ENCODE data around the gene SSMEM1.
"Not testable (repeated sequence)": the region's sequence is repeated elsewhere in the genome, so short reads cannot be mapped to it uniquely, and the experiment has no call there.

Gene SSMEM1, protein sequence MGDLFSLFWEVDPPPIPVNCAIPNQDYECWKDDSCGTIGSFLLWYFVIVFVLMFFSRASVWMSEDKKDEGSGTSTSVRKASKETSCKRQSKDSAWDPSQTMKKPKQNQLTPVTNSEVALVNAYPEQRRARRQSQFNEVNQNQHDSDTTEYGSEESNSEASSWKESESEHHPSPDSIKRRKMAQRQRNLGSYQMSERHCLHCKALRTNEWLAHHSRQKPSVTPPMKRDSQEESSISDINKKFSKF

GRCh38 chr7:130207642-130208041, at the start of gene SSMEM1:
SSMEM1 (plus strand) TSS chr7:130207860; CDS start chr7:130207911, 51 bp downstream.
- DNase-seq = no peak

DNA sequence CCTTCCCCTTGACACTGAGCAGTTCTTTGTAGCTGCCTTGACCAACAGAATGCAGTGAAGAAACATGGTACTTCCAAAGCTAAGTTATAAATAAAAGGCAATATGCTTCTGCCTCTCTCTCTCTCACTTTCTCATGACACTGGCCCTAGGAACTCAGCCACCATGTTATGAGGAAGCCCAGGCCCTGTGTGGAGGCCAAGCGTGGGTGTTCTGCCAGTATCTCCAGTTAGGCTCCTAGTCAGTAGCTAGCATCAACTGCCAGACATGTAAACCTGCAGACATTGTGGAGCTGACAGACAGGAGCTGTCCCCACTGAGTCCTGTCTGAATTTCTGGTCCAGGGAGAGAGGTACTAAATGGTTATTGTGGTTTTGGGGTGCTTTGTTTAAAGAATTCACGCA, 47.6 kb upstream of the SSMEM1 start:
- DNase-seq = no peak

- no peak for DNase-seq
Observed at GRCh38 chr7:130160455-130160854, 47.2 kb upstream of the SSMEM1 start.

DNA sequence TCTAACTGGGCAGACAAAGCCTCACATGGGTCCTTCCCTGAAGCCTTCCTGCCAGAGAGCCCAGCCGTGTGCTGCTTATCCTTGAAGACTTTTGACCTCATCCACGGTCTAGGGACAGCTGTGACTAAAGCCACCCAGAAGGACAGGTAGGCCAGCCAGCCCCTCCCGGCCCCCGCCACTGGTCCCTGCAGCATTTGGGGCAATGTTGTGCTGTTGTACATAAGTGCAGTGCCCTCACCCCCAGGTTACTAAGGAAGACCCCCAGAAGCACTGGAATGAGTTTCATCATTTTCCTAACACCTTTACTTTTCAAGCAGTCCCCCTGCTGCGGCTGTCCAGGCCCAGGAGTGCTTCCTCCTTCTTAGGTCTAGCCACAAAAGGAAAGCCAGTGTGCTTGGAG, 45.5 kb upstream of the SSMEM1 start:
- DNase-seq = no peak

DNA sequence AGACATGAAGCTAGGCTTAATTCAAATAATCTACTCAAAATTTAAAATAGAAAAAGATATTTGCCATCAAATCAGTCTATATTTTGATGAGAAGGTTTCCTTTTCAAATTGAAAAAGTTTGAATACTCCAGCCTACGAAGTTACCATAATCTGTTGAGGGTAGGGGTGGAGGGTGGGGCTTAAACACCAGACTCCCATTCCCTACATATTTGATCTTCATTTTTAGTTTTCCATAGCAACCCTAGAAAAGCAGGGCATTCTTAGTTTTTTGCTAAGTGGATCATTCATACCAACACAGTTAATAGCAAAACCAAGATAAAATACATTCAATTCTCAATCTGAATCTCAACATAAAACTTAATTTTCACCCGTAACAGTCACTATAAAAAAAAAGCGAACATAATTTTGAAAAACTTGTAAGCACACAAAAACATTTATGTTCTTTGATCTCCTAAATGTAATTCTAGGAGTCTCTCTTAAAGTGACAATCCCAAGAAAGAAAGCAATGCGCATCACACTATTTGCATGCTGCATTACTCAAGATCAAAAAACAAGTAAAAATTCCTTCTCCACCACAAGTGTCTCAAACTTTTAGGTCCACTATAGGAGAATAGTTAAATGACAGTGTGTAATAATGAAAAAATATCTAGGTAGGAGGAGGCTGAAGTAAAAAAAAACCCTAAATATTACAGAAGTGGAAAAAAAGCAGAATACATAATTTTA, 33.3 kb upstream of the SSMEM1 start:
- no peak for DNase-seq

DNA sequence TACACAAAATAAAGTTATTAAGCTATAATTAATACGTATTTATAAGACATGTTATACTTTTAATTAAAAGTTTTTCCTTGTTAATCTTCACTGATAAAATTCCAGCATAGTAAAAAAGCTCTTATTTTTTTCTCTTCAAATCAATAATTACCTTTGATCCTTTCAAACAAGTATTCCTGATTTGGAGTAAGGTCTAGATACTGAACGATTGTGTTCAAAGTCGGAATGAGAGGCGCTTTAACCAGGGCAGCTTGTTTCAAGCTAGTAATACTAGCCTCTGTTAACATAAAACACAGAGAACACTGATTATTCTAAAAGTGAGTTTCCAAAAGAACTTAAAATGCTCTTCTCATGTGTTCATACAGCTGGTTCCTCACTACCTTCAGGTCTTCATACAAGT, 29.4 kb upstream of the SSMEM1 start:
- DNase-seq = no peak

DNA sequence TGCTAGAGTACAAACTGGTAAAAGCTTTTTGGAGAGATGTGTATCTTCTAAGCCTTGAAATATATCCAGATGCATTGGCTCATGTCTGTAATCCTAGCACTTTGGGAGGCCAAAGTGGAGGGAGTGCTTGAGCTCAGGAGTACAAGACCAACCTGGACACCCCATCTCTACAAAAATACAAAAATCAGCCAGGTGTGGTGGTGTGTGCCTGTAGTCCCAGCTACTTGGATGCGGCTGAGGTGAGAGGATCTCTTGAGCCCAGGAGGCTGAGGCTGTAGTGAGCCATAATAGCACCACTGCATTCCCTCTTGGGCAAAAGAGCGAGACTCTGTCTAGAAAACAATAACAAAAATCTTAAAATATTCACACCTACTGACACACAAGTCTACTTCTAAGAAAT, 28.0 kb upstream of the SSMEM1 start:
- no peak for DNase-seq

DNA sequence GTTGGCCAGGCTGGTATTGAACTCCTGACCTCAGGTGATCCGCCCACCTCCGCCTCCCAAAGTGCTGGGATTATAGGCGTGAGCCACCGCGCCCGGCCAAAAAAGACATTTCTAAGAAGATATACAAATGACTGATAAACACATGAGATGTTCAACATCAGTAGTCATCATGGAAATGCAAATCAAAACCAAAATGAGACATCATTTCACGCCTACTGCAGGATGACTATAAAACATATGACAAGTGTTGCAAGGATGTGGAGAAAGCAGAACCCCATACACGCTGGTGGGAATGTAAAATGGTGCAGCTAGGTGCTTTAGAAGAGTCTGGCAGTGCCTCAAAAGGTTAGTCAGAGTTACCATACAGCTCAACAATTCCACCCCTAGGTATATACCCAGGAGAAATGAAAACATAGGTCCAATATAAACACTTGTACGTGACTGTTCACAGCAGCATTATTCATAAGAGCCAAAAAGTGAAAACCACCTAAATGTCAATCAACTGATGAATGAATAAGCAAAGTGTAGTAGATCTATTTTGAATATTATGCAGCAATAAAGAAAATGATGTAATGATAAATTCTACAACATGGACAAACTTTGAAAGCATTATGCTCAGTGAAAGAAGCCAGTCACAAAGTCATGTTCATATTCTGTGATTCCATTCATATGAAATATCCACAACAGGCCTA, 26.9 kb upstream of the SSMEM1 start:
- DNase-seq = peak in 1 of 4 experiments; percentile 15

GRCh38 chr7:130181263-130181605, 26.4 kb upstream of the SSMEM1 start:
- no peak for DNase-seq

- DNase-seq = no peak
Observed at GRCh38 chr7:130182990-130183389, 24.7 kb upstream of the SSMEM1 start.

DNA sequence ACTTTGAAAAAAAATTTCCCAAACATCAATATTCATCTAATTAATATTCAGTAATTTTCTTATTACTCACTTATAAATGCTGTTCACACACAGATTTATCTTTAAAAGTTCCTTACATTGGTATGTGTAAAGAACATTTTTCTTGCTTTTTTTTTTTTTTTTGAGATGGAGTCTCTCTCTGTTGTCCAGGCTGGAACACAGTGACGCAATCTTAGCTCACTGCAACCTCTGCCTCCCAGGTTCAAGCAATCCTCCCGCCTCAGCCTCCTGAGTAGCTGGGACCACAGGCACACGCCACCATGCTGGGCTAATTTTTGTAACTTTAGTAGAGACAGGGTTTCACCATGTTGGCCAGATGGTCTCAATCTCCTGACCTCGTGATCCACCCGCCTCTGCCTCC, 23.3 kb upstream of the SSMEM1 start:
- DNase-seq = not testable (repeated sequence)

DNA sequence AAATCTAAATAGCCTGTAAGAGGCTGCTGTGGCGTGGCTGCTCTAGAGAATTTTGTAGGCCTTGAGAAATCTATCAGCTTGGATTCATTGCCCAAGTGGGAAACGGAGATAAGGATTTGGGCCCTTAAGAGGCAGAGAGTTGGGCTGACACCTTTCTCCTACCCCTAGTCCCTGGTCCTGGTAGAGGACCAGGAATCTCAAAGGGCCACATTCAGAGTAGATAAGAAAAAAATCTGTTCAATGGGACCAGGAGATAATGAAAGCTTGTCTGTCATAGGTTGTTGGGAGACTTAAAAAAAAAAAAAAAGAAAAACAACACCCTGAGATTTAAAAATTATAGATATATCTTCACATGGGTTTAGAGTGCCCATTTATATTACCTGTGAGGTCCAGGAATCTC, 20.3 kb upstream of the SSMEM1 start:
- no peak for DNase-seq

- no peak for DNase-seq
Observed at GRCh38 chr7:130189343-130189742, 18.3 kb upstream of the SSMEM1 start.

GRCh38 chr7:130191791-130192190, 15.9 kb upstream of the SSMEM1 start:
- DNase-seq = no peak

- DNase-seq = no peak
Observed at GRCh38 chr7:130195396-130195795, 12.3 kb upstream of the SSMEM1 start.

DNA sequence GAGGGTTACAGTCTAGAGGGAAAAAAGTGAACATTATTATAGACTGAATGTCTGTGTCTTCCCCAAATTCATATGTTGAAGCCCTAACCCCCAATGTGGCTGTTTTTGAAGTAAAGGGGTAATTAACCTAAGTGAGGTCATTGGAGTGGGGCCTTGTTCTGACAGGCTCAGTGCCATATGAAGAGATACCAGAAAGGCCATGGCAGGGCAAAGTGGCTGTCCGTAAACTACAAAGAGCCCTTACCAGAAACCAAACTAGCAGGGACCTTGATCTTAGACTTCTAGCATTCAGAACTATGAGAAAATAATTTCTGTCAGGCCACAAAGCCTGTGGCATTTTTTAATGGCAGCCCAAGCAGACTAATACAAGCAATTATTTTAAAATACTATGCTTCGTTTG, 11.2 kb upstream of the SSMEM1 start:
- DNase-seq = no peak

GRCh38 chr7:130197094-130197493, 10.6 kb upstream of the SSMEM1 start:
- DNase-seq = no peak

DNA sequence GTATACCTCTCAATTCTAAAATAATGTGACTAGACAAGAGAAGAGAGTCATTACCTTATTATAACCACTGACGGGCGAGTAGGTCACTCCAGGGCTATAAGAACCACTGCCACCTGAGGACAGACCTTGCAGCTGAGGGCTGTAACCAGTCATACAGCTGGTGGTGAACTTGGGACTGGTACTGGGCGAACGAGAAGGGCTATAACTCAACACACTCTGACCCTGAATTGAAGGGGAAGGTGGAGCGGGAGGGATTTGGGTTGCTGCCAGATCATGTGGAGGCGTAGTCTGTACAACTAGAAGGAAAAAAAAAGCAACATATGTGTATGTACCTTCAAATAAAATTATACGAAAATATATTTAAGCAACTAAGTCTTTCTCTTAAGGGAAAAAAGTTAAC, 5.9 kb upstream of the SSMEM1 start:
- no peak for DNase-seq

DNA sequence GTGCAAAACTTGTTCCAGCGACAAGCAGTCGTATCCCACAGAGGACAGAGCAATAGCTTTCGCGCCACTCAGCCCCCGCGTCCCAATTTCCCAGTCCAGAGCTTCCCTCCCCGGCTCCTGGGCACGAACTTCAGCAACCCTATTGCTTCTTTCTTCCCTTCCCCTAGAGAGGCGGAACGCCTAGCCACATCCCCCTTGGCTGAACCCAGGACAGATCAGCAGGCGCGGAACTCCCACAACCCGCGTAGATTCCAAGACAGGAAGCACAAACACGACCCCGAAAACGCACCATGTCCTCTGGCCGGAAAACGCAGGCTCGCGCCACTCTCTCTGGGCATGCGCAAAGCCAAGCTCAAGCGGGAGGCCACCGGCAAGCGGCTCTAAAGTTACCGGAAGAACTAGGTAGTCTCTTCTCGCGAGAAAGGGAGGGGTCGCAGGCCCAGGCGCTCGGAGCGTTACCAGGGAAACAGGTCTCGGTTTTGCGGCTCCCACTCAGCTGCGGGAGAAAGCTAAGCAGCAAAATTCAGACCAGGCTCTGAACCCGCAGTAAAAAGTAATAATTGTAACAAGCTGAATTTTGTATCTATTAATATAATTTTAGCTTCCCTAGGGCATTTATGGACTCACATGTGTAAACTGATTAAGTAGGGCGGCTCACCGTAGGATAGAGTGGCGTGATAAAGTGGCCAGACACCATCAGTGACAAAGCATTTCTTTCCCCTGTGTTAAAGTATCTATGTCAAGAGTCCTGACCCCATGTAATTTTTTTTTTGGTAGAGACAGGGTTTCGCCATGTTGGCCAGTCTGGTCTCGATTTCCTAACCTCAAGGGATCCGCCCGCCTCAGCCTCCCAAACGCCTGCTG, 2.3 kb upstream of the SSMEM1 start, which contains the start of gene TMEM209:
Gene TMEM209 (minus strand): TSS at position 323 of the 864 bp plus-strand sequence. CDS start 31 bp downstream, at position 292.
- peak; percentile 78 to 91 (median 83) for DNase-seq

DNA sequence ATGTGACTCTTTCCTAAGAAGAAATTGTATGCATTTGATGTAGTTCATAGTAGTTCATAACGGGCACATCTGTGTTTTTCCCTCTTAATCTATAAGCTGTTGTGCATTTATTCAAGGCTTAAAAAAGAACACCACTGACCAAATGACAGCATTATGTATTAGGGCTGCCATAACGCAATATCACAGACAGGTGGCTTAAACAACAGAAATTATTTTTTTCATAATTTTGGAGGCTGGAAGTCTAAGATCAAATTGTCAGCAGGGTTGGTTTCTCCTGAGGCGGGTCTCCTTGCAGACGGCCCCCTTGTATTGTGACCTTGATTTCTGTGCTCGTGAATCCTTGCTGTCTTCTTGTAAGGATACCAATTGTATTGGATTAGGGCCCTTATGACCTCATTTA, 627 bp upstream of the SSMEM1 start:
- DNase-seq = no peak

DNA sequence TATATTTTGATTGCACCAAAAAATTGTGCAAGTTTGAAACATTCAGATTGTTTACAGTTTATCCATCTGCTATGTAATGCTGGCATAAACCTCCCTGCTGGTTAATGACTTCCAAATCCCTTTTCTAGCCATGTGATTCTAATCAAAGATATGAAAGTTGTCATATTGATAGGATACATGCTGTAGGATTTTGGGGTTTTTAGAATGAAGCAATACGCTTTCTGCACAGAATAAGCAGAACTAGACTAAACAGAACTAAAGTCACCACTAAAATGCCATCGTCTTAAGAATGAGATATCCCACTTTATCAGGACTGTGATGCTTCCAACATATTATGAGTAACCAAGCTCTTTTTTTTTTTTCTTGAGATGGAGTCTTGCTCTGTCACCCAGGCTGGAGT, 856 bp downstream of the SSMEM1 start:
- DNase-seq = no peak

DNA sequence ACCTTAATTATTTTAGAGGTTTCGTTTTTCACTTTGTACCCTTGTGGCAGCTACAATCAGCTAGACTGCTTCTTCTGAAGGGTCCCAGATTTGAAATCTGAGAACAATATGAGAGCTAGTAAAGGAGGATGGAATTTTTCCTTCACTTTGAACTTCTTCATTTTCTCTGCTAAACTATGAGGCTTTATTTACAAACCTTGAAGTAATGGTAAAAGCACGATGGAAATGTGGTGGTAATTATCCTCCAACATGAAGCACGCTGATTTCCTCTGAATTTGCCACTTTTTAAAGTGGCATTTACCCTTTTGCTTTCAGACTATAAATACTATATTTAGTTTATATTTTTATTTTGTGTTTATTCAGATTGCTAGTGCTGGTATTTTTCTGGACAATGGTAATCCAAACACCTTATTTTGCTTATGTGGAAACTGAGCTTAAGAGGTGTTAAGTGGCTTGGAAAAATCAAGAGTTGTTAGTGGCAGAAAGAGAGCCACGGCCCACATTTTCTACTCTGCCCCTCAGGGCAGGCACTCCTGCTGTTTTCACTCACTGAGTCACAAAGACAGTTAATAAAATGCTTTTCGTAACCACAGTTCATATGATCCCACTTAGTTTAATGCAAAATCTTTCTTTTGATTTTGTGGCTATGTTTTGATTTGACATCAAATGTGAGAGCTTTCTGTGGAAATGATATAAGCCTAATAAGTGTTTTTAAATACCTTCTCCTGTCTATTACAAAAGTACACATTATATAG, 2.7 kb downstream of the SSMEM1 start:
- no peak for DNase-seq
